Raji (cell line): ENCODE measurements around the gene CLDN15.
A peak's percentile ranks its signal among the peaks of the same experiment; 100 is the strongest.

Source experiments
- POLR2A ChIP-seq: IDR thresholded peaks from 2 replicates; pipeline ENCODE4 v1.6.1; 2011; ENCODE audit warnings: low read depth, low read length, control low read depth; ENCODE audit not compliant: insufficient read depth

The CLDN15 gene

GRCh38 chr7:101237206-101238067 lies at the start of gene CLDN15:
CLDN15 (minus strand) TSS chr7:101237802; CDS start chr7:101237581, 221 bp downstream.
- TF ChIP-seq POLR2A, result no peak

- TF ChIP-seq POLR2A, result no peak
These were observed 49.4 kb upstream of the CLDN15 start for GRCh38 chr7:101287032-101287431.

DNA sequence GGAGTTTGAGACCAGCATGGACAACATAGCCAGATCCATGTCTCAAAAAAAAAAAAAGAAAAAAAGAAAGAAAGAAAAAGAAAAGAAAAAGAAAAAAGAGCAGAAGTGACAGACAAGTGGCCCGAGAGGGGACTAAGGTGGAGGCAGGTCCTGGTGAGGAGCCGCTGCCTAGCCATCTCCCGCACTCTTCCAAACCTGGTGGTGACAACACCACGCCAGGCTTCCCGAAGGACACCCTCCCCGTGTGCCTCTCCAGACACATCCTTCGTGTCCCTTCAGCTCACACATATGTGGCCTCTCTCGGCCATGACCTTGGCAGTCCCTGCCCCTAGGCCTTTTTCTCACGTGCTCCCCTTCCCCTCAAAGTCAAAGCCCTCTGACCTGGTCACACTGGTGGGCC lies 47.6 kb upstream of the CLDN15 start:
- no peak for TF ChIP-seq POLR2A

GRCh38 chr7:101278461-101279292 lies 41.1 kb upstream of the CLDN15 start:
- TF ChIP-seq POLR2A, result no peak

DNA sequence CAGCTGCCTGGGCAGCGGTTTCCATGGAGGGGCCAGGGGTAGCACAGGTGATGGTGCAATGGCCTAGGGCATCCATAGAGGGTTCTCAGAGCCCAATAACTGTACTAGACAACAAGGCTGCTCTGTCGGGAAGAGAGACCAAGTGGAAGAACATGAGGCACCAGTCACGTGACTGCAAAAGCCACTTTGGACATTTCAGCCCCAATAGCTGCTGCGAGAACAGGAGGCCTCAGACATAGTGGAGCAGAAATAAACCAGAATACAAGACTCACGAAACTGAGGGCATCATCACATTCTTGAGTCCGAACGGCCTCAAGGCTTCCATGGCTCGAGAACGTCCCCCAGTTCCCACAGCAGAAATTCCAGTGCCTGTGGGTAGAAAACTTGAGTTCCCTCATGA lies 39.6 kb upstream of the CLDN15 start:
- no peak for TF ChIP-seq POLR2A

DNA sequence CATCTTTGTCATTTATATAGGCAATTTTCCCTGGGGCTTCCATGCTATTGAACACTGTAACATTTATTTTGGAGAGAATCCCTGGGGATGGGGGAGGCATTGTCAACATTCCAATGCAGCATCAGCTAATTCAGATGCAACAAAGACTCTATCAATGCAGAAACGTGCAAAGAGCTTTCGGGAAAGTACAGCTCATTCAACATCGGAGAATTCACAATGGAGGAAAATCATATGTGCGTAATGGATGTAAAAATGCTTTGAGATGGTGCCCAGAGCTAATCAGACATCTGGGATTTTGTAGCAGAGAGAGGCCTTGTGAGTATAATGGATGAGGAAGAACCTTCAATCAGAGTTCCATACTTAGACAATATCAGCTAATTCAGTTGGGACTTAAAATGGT lies 35.6 kb upstream of the CLDN15 start:
- no peak for TF ChIP-seq POLR2A

DNA sequence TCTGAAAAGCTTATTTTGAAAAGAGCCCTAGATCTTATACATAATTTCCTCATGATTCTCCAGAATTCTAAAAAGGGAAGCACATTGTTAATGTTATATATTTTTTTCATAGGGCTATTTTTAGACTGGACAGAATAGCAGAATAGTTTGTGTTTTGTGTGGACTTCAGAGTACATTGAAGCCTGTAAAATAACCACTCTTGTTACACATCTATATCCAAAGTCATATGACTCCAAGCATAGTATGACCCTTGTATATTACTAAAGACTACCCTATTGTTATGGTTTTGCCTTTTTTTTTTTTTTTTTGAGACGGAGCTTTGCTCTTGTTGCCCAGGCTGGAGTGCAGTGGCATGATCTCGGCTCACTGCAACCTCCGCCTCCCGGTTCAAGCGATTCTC lies 33.4 kb upstream of the CLDN15 start:
- TF ChIP-seq POLR2A, result no peak

GRCh38 chr7:101269664-101270063 lies 32.1 kb upstream of the CLDN15 start:
- TF ChIP-seq POLR2A, result no peak

DNA sequence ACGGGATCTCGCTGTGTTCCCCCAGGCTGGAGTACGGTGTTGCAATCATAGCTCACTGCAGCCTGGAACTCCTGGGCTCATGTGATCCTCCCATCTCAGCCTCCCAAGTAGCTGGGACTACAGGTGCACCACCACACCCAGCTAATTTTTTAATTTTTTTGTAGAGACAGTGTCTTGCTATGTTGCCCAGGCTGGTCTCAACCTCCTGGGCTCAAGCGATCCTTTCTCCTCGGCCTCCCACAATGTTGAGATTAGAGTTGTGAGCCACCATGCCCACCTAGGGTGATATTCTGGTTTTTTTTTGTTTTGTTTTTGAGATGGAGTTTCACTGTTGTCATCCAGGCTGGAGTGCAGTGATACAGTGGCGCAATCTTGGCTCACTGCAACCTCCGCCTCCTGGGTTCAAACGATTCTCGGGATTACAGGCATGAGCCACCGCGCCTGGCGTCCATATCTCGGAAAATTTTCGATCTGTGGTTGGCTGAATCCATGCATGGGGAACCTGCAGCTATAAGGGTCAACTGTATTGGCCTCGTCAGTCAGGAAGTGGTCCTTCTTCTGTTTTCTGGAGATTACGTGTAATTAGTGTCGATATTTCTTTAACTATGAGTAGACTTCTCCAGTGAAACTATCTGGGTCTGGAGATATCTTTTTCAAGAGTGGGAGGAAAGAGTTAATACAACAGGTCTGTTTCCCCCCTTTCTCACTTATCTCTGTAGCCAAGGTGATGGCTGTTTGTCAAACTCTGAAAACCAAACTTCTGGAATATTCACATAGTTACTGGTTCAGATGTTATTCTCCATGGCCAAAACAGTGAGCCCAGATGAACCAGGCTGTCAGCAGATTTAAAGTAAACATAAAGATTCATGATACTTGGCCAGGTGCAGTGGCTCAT lies 28.3 kb upstream of the CLDN15 start:
- TF ChIP-seq POLR2A, result no peak

DNA sequence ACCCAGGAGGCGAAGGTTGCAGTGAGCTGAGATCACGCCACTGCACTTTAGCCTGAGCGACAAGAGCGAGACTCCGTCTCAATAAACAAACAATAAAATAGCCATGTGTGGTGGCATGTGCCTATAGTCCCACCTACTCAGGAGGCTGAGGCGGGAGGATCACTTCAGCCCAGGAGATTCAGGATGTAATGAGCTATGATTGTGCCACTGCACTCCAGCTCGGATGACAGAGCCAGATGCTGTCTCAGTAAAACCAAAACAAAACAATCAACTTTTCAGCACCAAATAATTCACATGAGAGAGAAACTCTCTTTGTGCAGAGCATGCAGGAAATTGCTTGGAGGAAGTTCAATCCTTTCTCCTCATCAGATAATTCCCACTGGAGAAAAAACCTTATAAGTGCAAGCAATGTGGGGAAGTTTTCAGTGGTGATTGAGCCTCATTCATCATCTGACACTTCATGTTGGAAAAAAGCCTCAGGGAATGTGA lies 20.7 kb upstream of the CLDN15 start:
- TF ChIP-seq POLR2A, result no peak

GRCh38 chr7:101255796-101256195 lies 18.2 kb upstream of the CLDN15 start:
- TF ChIP-seq POLR2A, result no peak

DNA sequence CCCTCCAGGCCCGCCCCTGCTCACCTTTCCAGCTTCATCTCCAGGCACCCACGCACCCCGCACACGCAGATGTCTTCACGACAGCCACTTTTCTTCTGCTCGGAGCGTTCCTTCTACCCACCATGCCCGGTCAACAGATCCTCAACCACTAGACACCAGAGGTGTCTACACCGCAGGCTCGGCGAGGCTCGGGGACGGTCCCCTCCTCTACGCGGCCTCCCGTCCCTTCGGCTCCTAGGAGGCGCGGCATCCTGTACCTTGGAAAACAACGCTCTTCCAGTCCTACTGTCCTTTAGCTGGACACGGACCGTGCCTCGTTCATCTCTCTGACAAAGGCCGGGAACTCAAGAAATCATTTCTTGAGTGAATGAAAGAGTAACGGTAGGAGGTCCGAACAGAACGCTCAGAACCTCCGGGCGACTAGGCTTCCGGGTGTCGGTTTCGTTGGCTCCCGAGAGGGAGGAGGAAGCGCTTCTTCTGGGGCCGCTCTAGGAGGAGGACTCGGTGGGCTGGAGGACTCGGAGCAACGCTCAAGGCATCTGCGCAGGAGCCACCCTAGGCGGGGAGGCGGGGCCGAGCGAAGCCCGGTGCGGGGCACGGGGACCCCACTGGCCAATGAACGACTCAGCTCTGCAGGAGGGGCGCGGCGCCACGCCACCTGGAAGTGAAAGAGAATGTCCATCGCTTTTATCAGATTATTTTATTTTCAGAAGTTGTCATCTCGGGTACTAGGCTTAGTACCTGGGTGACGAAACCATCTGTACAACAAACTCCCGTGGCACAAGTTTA lies 14.5 kb upstream of the CLDN15 start:
- TF ChIP-seq POLR2A, result peak; percentile 82

DNA sequence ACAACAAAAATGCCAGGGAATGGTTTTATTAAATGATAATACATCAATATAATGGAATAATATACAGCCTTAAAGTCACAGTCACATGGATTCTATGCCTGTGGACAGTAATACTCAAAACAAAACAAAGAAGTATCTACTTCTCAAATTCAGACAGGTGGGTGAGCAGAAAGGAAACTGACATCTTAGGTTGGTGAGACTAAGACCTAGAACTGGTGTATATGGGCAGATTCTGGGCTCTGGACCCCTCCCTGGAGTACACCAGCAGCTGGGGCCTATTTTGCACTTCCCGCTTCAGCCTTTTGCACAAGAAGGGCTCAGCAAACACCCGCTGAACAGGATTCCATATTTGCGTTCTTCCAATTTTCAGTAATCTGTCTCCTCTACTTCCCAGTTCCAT lies 12.7 kb upstream of the CLDN15 start:
- TF ChIP-seq POLR2A, result no peak

- TF ChIP-seq POLR2A, result no peak
These were observed 10.7 kb upstream of the CLDN15 start for GRCh38 chr7:101248276-101248675.
